ENCODE results near the gene DAAM2. TPM values are rescaled to one million over a fixed set of nuclear protein-coding genes. Genes with fewer than 3 reads are reported as not detected.
A peak's percentile ranks its signal among the peaks of the same experiment; 100 is the strongest.

DAAM2 gene
- total RNA-seq, 2 experiments from 2014 or later: not detected

DNA sequence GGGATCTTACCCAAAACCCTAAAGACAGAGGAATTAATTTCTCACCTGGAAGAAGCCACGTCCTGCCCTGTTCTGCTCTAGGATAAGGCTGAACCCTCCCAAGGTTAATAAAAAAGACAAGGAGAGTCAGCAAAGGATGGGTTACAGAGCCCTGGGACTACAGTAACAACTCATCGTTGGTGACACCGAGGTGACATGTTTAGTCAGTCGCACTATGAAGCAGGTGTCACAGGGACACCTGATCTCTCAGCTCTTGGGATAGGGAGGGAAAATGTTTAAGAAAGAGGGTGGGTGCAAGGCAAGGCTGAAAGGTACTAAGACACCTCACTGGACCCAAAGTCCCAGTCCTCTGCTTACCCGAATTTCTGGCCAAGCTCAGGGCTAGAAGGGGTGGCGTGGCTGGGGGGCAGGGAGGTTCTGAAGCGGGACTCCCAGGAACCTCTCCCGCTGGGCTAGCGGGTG lies 141.5 kb downstream of the DAAM2 start:
- no peak for ATAC-seq
- peaks cover 20% of the 10 kb centered on the region for H3K27me3 Mint-ChIP-seq (ENCODE audit: low read depth)
- peaks cover 5% of the 10 kb centered on the region for H3K4me1 Mint-ChIP-seq (ENCODE audit: low read depth)

DNA sequence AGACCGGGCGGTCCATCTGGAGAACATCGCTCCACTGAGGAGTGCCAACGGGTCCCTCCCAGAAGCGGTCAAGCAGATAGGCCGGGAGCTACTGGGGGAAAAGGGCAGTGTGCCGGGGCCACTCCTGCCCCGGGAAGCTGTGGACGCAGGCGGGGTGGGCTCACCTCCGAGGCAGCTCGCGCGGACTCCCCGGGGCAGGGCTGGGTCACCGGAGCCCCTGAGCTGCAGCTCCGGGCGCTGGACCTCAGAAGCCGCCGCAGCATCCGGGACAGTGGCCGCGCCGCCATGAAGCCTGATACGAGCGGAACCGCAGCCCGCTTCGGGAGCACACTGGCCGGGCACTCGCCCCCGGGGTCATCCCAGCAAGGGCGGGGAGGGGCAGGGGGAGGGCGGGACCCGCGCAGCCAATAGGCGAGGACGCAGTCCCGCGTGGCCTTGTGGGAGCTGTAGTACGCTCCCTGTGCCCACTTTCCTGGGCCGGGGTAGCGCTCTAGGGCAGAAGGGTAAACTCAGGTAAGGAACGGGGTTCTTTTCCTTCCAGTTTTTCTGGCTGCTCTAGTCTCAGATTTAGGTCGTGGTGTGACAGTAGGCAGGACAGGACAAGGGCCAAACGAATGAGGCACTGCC lies 142.1 kb downstream of the DAAM2 start, which contains the start of gene MOCS1:
TSS of gene MOCS1 (minus strand) at position 332 of the 627 bp plus-strand sequence. CDS start at position 287, 45 bp downstream.
- H3K27me3 Mint-ChIP-seq (ENCODE audit: low read depth): peaks cover 20% of the 10 kb centered on the region
- POLR2A ChIA-PET: no interaction called here
- peaks cover 5% of the 10 kb centered on the region for H3K4me1 Mint-ChIP-seq (ENCODE audit: low read depth)
- ATAC-seq (peak; percentile 83), DNase-seq (peak; percentile 35)
- no peaks in the 10 kb centered on the region for H3K36me3 Mint-ChIP-seq (ENCODE audit: low read depth)
- peak within 1 kb of the TSS; percentile 60 for H3K4me3 Mint-ChIP-seq
- CTCF ChIA-PET: no interaction called here
- no peak within 1 kb of the TSS for H3K27ac Mint-ChIP-seq
- no peaks in the 10 kb centered on the region for H3K9me3 Mint-ChIP-seq (ENCODE audit: insufficient read depth)

More for the DNA sequence above, 141.5 kb downstream of the DAAM2 start:
- no peak for DNase-seq
- Mint-ChIP-seq H3K36me3 (ENCODE audit: low read depth) (no peaks in the 10 kb centered on the region), H3K9me3 (ENCODE audit: insufficient read depth) (no peaks in the 10 kb centered on the region), H3K27ac (no peak overlapping the region), H3K4me3 (peak overlapping the region; percentile 60)
- ChIA-PET POLR2A (no interaction called here), CTCF (no interaction called here)

DNA sequence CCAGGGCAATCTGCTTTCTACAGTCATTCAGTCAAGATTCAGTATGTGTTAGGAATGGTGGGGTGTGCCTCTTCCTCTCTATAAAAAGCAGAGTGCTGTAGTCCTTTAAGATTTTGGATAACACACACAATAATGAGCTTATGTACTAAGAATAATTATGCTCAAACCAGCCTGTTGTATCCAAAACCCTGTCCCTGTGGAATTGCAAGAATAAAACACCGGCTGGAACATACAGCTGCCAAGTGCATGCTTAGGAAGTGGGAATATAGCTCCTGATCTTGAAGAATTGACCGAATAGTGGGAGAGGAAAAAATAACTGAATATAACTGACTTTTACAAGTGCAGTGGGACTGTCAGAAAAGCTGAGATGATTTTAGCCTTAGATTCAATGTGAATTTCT lies 143.1 kb downstream of the DAAM2 start:
- no peak overlapping the region for H3K4me3 Mint-ChIP-seq
- POLR2A ChIA-PET: no interaction called here
- H3K9me3 Mint-ChIP-seq (ENCODE audit: insufficient read depth): no peaks in the 10 kb centered on the region
- H3K27ac Mint-ChIP-seq: no peak overlapping the region
- peaks cover 5% of the 10 kb centered on the region for H3K4me1 Mint-ChIP-seq (ENCODE audit: low read depth)
- ATAC-seq: no peak
- DNase-seq: no peak
- CTCF ChIA-PET: no interaction called here
- H3K27me3 Mint-ChIP-seq (ENCODE audit: low read depth): peaks cover 20% of the 10 kb centered on the region
- H3K36me3 Mint-ChIP-seq (ENCODE audit: low read depth): no peaks in the 10 kb centered on the region

DNA sequence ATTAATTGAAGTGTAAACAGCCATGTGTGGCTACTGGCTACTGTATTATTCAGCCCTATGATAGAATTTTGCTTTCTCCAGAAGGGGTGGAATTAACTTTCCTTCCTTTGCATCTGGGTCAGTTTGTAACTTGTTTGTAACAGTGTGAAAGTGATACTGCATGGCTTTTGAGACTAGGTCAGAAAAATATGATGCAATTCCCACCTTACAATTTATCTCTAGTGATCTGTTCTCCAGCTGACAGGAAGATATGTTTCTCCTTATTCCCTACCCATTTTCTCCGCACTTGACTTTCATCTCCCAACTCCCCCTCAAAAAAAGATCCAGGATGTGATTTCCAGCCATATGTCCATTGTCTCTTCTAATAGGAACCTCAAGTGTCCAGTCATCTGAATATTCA lies 144.7 kb downstream of the DAAM2 start:
- ATAC-seq: no peak
- H3K9me3 Mint-ChIP-seq (ENCODE audit: insufficient read depth): no peaks in the 10 kb centered on the region
- CTCF ChIA-PET: no interaction called here

DNA sequence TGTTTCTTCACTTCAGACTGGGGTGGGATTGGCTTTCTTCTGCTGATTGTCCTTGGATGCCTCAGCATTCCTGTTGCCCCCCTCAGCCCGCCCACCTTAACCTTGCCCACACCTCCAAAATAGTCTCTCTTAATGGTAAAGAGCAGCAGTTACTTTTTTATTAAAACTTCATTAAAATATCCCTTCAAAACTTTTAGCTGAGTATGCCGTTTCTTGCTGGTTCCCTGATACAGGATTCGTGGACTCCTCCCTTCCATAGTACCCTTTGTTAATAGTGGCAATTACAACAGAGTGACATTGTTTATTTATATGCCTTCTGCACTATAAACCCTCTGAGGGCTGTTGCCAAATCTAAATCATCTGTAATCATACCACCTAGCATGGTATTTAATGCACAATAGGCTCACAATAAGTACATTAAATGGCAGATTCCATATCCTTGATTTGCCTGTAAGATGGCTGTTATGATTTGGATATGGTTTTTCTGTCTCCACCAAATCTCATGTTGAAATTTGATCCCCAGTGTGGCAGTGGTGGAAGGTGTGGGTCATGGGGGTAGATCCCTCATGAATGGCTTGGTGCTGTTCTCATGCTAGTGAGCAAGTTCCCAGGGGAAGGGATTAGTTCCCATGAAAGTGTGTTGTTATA lies 145.6 kb downstream of the DAAM2 start:
- H3K4me3 Mint-ChIP-seq: no peak overlapping the region
- H3K36me3 Mint-ChIP-seq (ENCODE audit: low read depth): no peaks in the 10 kb centered on the region
- H3K9me3 Mint-ChIP-seq (ENCODE audit: insufficient read depth): no peaks in the 10 kb centered on the region
- POLR2A ChIA-PET: no interaction called here
- H3K4me1 Mint-ChIP-seq (ENCODE audit: low read depth): peaks cover 5% of the 10 kb centered on the region
- peaks cover 20% of the 10 kb centered on the region for H3K27me3 Mint-ChIP-seq (ENCODE audit: low read depth)
- no peak overlapping the region for H3K27ac Mint-ChIP-seq
- DNase-seq (no peak), ATAC-seq (no peak)
- CTCF ChIA-PET: no interaction called here

More for the DNA sequence above, 144.7 kb downstream of the DAAM2 start:
- no peaks in the 10 kb centered on the region for H3K36me3 Mint-ChIP-seq (ENCODE audit: low read depth)
- POLR2A ChIA-PET: no interaction called here
- no peak for DNase-seq
- H3K27me3 Mint-ChIP-seq (ENCODE audit: low read depth): peaks cover 20% of the 10 kb centered on the region
- H3K4me1 Mint-ChIP-seq (ENCODE audit: low read depth): peaks cover 5% of the 10 kb centered on the region
- H3K4me3 Mint-ChIP-seq: no peak overlapping the region
- no peak overlapping the region for H3K27ac Mint-ChIP-seq

DNA sequence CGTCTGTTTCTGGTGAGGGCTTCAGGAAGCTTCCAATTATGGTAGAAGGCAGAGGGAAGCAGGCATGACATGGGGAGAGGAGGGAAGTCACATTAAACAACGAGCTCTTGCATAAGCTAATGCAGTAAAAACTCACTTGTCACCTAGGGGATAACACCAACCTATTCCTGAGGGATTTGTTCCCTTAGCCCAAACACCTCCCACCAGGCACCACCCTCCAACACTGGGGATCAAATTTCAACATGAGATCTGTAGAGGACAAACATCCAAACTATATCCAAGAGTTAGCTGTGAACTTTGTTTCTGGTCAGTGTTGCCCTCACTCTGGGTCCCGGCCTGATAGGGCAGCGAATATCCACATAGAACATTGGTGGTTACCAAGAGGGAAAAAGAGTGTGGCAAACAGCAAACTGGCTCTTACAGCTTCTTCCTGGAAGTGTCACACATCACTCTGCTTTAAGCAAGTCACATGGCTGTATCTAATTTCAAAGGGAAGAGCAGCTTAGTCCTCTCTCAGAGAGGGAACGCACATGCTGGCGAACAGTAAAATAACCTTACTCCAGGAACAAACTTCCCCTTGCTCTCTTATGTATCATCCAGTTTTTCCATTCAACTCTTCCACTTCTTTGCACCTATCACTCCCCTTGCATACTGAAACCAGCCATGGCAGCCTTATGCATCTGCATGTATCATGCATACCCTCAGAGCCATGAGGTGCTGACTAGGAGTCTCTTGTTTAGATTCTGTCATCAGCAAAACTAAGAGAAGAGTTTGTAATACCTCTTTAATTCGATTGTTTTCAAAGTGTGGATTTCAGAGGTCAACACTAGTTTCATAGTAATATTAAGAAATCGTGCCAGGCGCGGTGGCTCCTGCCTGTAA lies 146.8 kb downstream of the DAAM2 start:
- Mint-ChIP-seq H3K4me1 (ENCODE audit: low read depth) (peaks cover 2% of the 10 kb centered on the region), H3K27me3 (ENCODE audit: low read depth) (peaks cover 13% of the 10 kb centered on the region), H3K27ac (no peak overlapping the region), H3K9me3 (ENCODE audit: insufficient read depth) (no peaks in the 10 kb centered on the region), H3K4me3 (no peak overlapping the region), H3K36me3 (ENCODE audit: low read depth) (no peaks in the 10 kb centered on the region)
- DNase-seq (no peak), ATAC-seq (no peak)
- ChIA-PET CTCF (no interaction called here), POLR2A (no interaction called here)

DNA sequence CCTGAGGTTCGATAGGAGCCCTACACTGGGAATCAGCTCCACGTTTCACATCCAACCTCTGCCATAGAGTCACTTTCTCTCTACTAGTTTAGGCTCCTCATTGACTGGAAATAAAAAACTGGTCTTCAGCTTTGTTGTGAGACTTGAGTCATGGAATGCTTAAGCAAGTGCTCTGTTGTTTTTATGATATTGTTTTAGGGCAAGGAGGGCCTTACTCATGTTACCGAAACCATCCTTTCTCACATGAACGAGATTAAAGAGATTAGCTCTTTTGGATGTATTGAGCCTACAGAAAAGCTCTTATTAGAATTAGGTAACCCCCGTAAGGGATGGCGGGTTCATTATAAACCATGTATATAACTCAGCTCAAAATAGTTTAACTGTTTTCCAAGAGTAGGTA lies 149.0 kb downstream of the DAAM2 start:
- Mint-ChIP-seq H3K4me1 (ENCODE audit: low read depth) (no peaks in the 10 kb centered on the region), H3K9me3 (ENCODE audit: insufficient read depth) (no peaks in the 10 kb centered on the region), H3K27ac (no peak overlapping the region), H3K36me3 (ENCODE audit: low read depth) (no peaks in the 10 kb centered on the region), H3K4me3 (no peak overlapping the region), H3K27me3 (ENCODE audit: low read depth) (peaks cover 6% of the 10 kb centered on the region)
- ChIA-PET CTCF (interaction anchor here (1.2 kb wide), 1 partner anchor 9 kb away, joined by 4 read pairs; no protein-coding TSS in a partner anchor), POLR2A (no interaction called here)
- DNase-seq (no peak), ATAC-seq (no peak)

DNA sequence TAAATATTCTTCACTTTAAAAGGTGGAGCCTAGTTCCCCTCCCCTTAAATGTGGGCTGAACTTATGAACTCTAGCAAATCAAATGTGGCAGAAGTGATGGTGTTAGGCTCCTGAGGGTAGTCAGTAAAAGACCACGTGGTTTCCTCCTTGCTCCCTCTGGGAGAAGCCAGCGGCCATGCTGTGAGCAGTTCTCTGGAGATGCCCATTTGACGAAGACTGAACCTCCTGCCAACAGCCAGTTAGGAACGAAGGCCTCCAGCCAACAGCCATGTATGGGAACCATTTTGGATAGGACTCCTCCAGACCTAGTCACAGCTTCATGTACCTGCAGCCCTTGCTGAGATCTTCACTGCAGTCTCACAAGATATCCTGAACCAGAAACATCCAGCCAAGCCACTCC lies 149.6 kb downstream of the DAAM2 start:
- no peak for ATAC-seq
- H3K27ac Mint-ChIP-seq: no peak overlapping the region
- no peak for DNase-seq
- CTCF ChIA-PET: no interaction called here
- H3K4me1 Mint-ChIP-seq (ENCODE audit: low read depth): no peaks in the 10 kb centered on the region
- no peaks in the 10 kb centered on the region for H3K36me3 Mint-ChIP-seq (ENCODE audit: low read depth)
- no peak overlapping the region for H3K4me3 Mint-ChIP-seq
- POLR2A ChIA-PET: no interaction called here
- H3K9me3 Mint-ChIP-seq (ENCODE audit: insufficient read depth): no peaks in the 10 kb centered on the region
- peaks cover 3% of the 10 kb centered on the region for H3K27me3 Mint-ChIP-seq (ENCODE audit: low read depth)

DNA sequence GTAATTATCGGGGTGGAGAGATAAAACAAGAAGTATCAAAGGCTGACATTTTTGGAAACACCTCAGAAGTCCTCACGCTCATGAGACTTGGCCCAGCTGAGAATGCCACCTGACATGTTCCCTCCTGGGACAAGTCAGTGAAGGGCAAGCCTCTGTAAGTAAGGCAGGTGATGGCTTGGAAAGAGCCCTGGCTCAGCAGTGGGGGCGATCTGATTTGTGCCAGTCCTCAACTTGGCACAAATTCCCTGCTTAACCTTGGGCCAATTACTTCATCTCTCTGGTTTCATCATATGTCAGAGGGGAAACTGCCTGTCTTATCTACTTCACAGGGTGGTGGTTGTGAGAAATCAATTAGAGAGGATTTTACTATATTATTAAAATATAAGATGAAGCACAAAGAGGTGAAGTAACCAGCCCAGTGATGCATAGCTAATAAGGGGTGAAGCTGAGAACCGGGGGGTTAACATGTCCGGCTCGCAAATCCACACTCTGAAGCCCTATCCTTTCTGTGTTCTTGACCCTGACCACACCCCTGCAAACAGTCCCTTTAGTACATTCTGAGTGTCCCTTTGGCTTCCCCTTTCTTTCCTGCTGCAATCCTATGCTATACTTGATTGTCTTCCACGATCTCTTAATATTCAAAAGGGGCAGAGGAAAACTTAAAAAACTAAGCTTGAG lies 150.9 kb downstream of the DAAM2 start:
- ChIA-PET CTCF (no interaction called here), POLR2A (no interaction called here)
- no peaks in the 10 kb centered on the region for H3K36me3 Mint-ChIP-seq (ENCODE audit: low read depth)
- no peak overlapping the region for H3K27ac Mint-ChIP-seq
- no peaks in the 10 kb centered on the region for H3K9me3 Mint-ChIP-seq (ENCODE audit: insufficient read depth)
- H3K27me3 Mint-ChIP-seq (ENCODE audit: low read depth): no peaks in the 10 kb centered on the region
- no peak overlapping the region for H3K4me3 Mint-ChIP-seq
- no peaks in the 10 kb centered on the region for H3K4me1 Mint-ChIP-seq (ENCODE audit: low read depth)
- no peak for DNase-seq
- ATAC-seq: no peak

DNA sequence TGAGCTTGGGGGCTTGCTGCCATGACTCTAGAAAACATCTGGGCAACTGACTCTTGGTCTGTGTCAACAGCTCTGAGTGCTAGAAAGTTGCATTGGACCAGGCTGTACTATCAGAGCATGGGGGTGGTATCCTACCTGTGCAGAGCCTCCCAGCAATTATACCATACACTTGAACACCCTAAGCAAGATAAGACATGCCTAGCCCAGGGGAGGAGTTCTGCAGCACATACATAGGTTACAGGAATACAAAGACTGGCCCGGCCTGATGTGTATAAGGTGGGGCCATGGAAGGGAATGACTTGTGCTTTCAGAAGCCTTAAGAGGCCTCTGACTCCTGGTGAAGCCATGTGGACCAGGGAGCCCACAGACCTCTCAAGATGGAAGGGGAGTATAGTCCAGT lies 153.4 kb downstream of the DAAM2 start:
- no peaks in the 10 kb centered on the region for H3K36me3 Mint-ChIP-seq (ENCODE audit: low read depth)
- no peaks in the 10 kb centered on the region for H3K4me1 Mint-ChIP-seq (ENCODE audit: low read depth)
- H3K27me3 Mint-ChIP-seq (ENCODE audit: low read depth): no peaks in the 10 kb centered on the region
- DNase-seq: no peak
- CTCF ChIA-PET: no interaction called here
- H3K9me3 Mint-ChIP-seq (ENCODE audit: insufficient read depth): no peaks in the 10 kb centered on the region
- H3K4me3 Mint-ChIP-seq: no peak overlapping the region
- no peak for ATAC-seq
- no peak overlapping the region for H3K27ac Mint-ChIP-seq
- POLR2A ChIA-PET: no interaction called here

DNA sequence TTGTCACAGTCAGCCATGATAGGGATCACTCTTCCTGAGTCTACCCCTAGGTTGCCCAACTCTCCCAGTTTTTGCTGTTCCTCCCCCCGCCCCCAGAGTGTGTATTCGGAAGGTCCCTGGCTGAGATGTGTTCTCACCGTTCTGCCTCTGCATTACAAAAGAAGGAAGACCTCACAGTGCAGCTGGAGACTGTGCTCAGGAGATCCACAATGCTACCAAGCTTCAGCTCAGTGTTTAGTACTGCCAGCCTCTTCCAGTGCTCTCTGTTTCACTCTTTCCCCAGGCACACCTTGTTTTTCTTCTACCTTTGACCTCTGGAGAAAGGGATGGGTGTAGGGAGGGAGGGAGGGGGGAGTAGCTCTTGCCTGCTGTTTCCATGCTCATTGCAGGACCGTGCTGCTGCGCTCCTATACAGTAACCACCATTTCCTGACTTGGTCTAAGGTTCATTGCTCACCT lies 155.5 kb downstream of the DAAM2 start:
- POLR2A ChIA-PET: no interaction called here
- Mint-ChIP-seq H3K27me3 (ENCODE audit: low read depth) (no peaks in the 10 kb centered on the region), H3K9me3 (ENCODE audit: insufficient read depth) (no peaks in the 10 kb centered on the region), H3K36me3 (ENCODE audit: low read depth) (no peaks in the 10 kb centered on the region), H3K27ac (no peak overlapping the region), H3K4me1 (ENCODE audit: low read depth) (no peaks in the 10 kb centered on the region), H3K4me3 (no peak overlapping the region)
- CTCF ChIA-PET: no interaction called here
- DNase-seq: no peak
- ATAC-seq: no peak

Data from activated CD8-positive, alpha-beta T cell treated with anti-CD3 and anti-CD28 coated beads, Interleukin-2, amount 10 ng/mL, durations not matched to agents 7 days and 5 days (primary cell).